H54 (cell line): ENCODE results near the gene ABCC6.
"Not testable (repeated sequence)": the region's sequence is repeated elsewhere in the genome, so short reads cannot be mapped to it uniquely, and the experiment has no call there.

Experiments used
- DNase-seq: peaks from one replicate; pipeline ENCODE4 v3.0.0; 2011; ENCODE audit warnings: low spot score, mixed read lengths; ENCODE audit not compliant: insufficient read length
- FAIRE-seq: peaks from 3 replicates; lab custom pipeline; 2011; peaks lifted over from hg19 to GRCh38; lab: Jason Lieb, UNC
- POLR2A ChIP-seq: IDR thresholded peaks from 2 replicates; pipeline ENCODE4 v1.6.1; 2011; ENCODE audit warnings: low read depth, mild to moderate bottlenecking, low read length

The ABCC6 gene

GRCh38 chr16:16158741-16159374 lies 64.4 kb downstream of the ABCC6 start:
- TF ChIP-seq POLR2A, result no peak
- FAIRE-seq (no peak), DNase-seq (no peak)

GRCh38 chr16:16158082-16158658 lies 65.1 kb downstream of the ABCC6 start:
- DNase-seq, result no peak
- TF ChIP-seq POLR2A, result no peak
- no peak for FAIRE-seq

GRCh38 chr16:16157166-16157565 lies 66.1 kb downstream of the ABCC6 start:
- DNase-seq, result no peak
- FAIRE-seq, result no peak
- no peak for TF ChIP-seq POLR2A

- DNase-seq (no peak), FAIRE-seq (no peak)
- TF ChIP-seq POLR2A, result no peak
Observed at GRCh38 chr16:16155234-16155633, 68.1 kb downstream of the ABCC6 start.

- no peak for DNase-seq
- no peak for TF ChIP-seq POLR2A
- FAIRE-seq, result no peak
Observed at GRCh38 chr16:16154281-16154951, 68.9 kb downstream of the ABCC6 start.

- DNase-seq, FAIRE-seq: not testable (repeated sequence)
Observed at GRCh38 chr16:16153000-16153399, 70.3 kb downstream of the ABCC6 start.

GRCh38 chr16:16151315-16151714 lies 72.0 kb downstream of the ABCC6 start:
- FAIRE-seq (no peak), DNase-seq (no peak)
- TF ChIP-seq POLR2A, result no peak

GRCh38 chr16:16150878-16151152 lies 72.5 kb downstream of the ABCC6 start:
- no peak for FAIRE-seq
- DNase-seq, result no peak
- no peak for TF ChIP-seq POLR2A

- no peak for FAIRE-seq
Observed at GRCh38 chr16:16150117-16150877, 73.0 kb downstream of the ABCC6 start.

GRCh38 chr16:16149710-16150116 lies 73.6 kb downstream of the ABCC6 start:
- no peak for TF ChIP-seq POLR2A
- FAIRE-seq (no peak), DNase-seq (no peak)

More at GRCh38 chr16:16150117-16150877, 73.0 kb downstream of the ABCC6 start:
- DNase-seq, result no peak
- TF ChIP-seq POLR2A, result no peak

GRCh38 chr16:16148755-16149154 lies 74.5 kb downstream of the ABCC6 start:
- TF ChIP-seq POLR2A, result no peak
- DNase-seq (no peak), FAIRE-seq (no peak)

- not testable (repeated sequence) for DNase-seq, FAIRE-seq
Observed at GRCh38 chr16:16148000-16148599, 75.2 kb downstream of the ABCC6 start.

- no peak for TF ChIP-seq POLR2A
- DNase-seq, result no peak
- no peak for FAIRE-seq
Observed at GRCh38 chr16:16147316-16147999, 75.8 kb downstream of the ABCC6 start.
